ENCODE measurements around the gene ANXA2R. TPM values are rescaled to one million over a fixed set of nuclear protein-coding genes. Genes with fewer than 3 reads are reported as not detected.

Gene ANXA2R
- total RNA-seq, 4 donors from 2014 or later: 0.57 to 2.5 (median 1.6) TPM

DNA sequence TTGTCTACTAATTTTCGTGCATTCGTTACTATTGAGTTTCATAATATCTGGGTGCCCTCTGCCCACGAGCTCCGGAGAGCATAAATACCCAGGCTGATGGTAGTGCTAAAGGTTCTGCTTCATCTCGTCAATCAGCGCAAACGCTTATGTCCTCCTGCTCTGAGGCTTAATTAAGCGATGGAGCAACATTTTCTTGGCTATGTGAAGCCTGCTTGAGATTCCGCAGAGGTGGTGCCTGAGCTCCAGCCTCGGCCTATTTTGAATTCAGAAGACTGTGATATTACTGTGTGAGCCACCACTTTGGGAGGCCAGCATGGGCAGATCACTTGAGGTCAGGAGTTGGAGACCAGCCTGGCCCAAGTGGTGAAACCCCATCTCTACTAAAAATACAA lies 44.8 kb downstream of the ANXA2R start:
- intact Hi-C loops (cut with DNase I): loop anchor here (2.0 kb wide), 1 partner anchor 45 kb away; the partner anchor contains the start of gene ANXA2R
- H3K27me3 ChIP-seq: peaks cover 0 to 100% (median 26%) of the 10 kb centered on the region in 4 donors
- peak overlapping the region; percentile 25 to 97 (median 90) for H3K27ac ChIP-seq
- H3K4me3 ChIP-seq: peak overlapping the region in 3 of 4 donors; percentile 53 to 73 (median 67)
- peaks cover 0 to 8% (median 7%) of the 10 kb centered on the region in 3 donors for H3K9me3 ChIP-seq
- TF ChIP-seq POLR2A (IDR thresholded peaks at IDR 0.05) (no peak), CTCF (IDR thresholded peaks at IDR 0.05) (no peak)
- no peak for DNase-seq
- peaks cover 0 to 57% (median 0%) of the 10 kb centered on the region in 3 donors for H3K4me1 ChIP-seq
- H3K36me3 ChIP-seq: no peaks in the 10 kb centered on the region
- whole genome bisulfite sequencing, 2 donors: 9 to 14% methylated on average over 6 to 8 of the region's 10 CpGs

DNA sequence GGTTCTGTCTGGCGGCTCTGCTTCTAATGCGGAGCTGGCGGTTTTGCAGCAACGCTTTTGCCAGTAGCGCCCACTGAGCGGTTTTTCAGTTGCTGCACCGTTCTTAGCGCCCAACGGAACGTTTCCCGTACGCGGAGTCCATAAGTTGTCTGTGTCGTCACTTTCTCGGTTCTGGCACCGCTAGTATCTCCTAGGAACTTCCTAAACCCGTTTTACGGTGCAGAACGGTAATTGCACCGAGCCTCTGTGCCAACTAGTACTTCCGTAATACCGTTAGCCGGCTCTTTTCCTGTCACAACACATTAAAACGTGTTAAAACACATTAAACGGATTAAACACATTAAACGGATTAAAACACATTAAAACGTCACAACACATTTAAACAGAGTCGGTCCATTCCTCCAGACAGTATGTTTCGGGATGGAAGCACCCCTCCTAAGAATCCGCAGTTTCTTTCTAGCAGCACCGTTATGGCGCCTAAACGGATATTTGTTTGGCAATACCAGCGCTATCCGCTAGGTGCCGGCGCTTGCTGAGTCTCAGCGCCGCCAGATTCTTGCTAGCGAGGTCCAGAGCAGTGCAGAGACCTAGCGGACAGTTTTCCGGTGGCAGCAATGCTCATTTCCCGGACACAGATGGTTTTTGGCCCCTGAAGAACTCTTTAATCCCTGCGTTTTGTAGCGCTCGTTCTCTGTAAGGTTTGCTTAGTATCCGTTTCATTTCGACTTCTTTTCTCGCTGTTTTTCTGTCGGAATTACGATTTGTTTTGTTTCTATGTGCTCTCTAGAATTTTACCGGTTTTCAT lies 45.4 kb downstream of the ANXA2R start:
- peak overlapping the region; percentile 16 to 73 (median 60) for H3K4me3 ChIP-seq

DNA sequence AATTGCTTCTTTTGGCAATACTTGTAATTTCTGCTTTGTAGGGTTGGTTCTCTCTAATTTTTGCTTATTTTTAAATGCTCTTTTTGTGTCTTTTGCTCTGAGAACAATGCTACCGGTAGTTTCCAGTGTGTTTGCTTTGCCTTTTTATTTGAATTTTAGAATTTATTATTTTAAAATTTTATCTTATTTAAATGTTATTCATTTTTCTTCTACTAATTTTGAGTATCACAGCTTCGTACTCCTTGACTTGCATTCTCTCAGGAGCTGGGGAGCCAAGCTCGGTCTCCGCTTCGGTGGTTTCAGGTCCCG lies 45.9 kb downstream of the ANXA2R start:
- H3K4me1 ChIP-seq: peaks cover 0 to 53% (median 4%) of the 10 kb centered on the region in 3 donors
- TF ChIP-seq POLR2A (IDR thresholded peaks at IDR 0.05) (no peak), CTCF (IDR thresholded peaks at IDR 0.05) (no peak)
- peak overlapping the region; percentile 16 to 73 (median 60) for H3K4me3 ChIP-seq
- no peaks in the 10 kb centered on the region for H3K36me3 ChIP-seq
- 14 to 23% methylated on average over 6 of the region's 6 CpGs for WGBS, 2 donors
- peaks cover 0 to 100% (median 24%) of the 10 kb centered on the region in 4 donors for H3K27me3 ChIP-seq
- DNase-seq: no peak
- H3K27ac ChIP-seq: peak overlapping the region; percentile 68 to 97 (median 90)
- H3K9me3 ChIP-seq: peaks cover 0 to 8% (median 7%) of the 10 kb centered on the region in 3 donors
- intact Hi-C loops (cut with DNase I): loop anchor here (2.0 to 5.0 kb wide), 2 partner anchors 42 to 47 kb away; partner anchors contain the start of gene ANXA2R

More for the DNA sequence above, 45.4 kb downstream of the ANXA2R start:
- Histone ChIP-seq H3K4me1 (peaks cover 0 to 56% (median 4%) of the 10 kb centered on the region in 3 donors), H3K27ac (peak overlapping the region; percentile 68 to 97 (median 90)), H3K36me3 (no peaks in the 10 kb centered on the region), H3K27me3 (peaks cover 0 to 100% (median 24%) of the 10 kb centered on the region in 4 donors), H3K9me3 (peaks cover 0 to 8% (median 7%) of the 10 kb centered on the region in 3 donors)
- intact Hi-C loops (cut with DNase I): loop anchor here (2.0 to 5.0 kb wide), 2 partner anchors 42 to 46 kb away; partner anchors contain the start of gene ANXA2R
- 5 to 12% methylated on average over 52 of the region's 52 CpGs for WGBS, 2 donors
- peak; percentile 49 for DNase-seq
- TF ChIP-seq CTCF (IDR thresholded peaks at IDR 0.05) (peak; percentile 82 to 93 (median 86)), POLR2A (IDR thresholded peaks at IDR 0.05) (peak in 1 of 4 donors; percentile 18)

DNA sequence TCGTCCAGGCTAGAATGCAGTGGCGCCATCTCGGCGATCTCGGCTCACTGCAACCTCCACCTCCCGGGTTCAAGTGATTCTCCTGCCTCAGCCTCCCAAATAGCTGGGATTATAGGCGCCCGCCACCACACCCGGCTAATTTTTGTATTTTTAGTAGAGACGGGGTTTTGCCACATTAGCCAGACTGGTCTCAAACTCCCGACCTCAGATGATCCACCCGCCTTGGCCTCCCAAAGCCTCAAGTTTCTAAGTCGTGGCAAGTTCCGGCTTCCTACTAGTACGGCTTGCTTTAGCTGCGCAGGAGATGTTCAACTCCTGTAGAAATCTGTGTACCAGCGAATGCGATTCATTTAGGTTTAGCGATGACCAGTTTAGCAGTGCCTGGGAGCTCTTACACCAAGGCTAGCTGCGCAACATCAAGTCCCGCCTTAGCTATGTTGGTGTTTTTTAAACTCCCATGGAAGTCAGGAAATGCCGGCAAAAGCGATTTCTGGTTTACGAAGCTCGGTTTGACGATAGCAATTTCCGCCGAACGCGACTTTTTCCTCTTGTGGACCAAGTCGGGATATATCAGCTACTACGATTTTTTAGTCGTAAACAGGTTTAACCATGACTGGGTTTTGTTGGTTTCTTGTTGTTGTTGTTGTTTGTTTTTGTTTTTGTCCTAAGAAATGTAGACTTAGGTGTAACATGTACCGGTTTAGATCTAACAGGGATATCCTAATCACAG lies 46.4 kb downstream of the ANXA2R start:
- peak; percentile 8 for DNase-seq
- TF ChIP-seq CTCF (IDR thresholded peaks at IDR 0.05) (peak in 1 of 6 experiments; percentile 6), POLR2A (IDR thresholded peaks at IDR 0.05) (no peak)
- intact Hi-C loops (cut with DNase I): loop anchor here (2.0 to 5.0 kb wide), 2 partner anchors 41 to 47 kb away; partner anchors contain the start of gene ANXA2R
- H3K27me3 ChIP-seq: peaks cover 0 to 96% (median 24%) of the 10 kb centered on the region in 4 donors
- H3K4me3 ChIP-seq: peak overlapping the region; percentile 12 to 73 (median 60)
- H3K4me1 ChIP-seq: peaks cover 0 to 53% (median 4%) of the 10 kb centered on the region in 3 donors
- H3K27ac ChIP-seq: peak overlapping the region; percentile 68 to 97 (median 90)
- peaks cover 0 to 8% (median 7%) of the 10 kb centered on the region in 3 donors for H3K9me3 ChIP-seq
- no peaks in the 10 kb centered on the region for H3K36me3 ChIP-seq
- WGBS, 2 donors: 17 to 22% methylated on average over 33 to 34 of the region's 34 CpGs
